ENCODE results near the gene SNED1. TPM values are rescaled to one million over a fixed set of nuclear protein-coding genes. Genes with fewer than 3 reads are reported as not detected.

Gene SNED1
- total RNA-seq, 1 experiment from 2014 or later, result 53.1 TPM

GRCh38 chr2:240959941-240960308 is 38.5 kb upstream of the SNED1 start:
- no peak for DNase-seq (ENCODE audit: low read depth)

- DNase-seq (ENCODE audit: low read depth), result no peak
Observed at GRCh38 chr2:240960309-240960970, 38.0 kb upstream of the SNED1 start.

GRCh38 chr2:240960971-240961876 is 37.2 kb upstream of the SNED1 start:
- DNase-seq (ENCODE audit: low read depth), result no peak

GRCh38 chr2:240961910-240962299 is 36.5 kb upstream of the SNED1 start:
- DNase-seq (ENCODE audit: low read depth), result no peak

GRCh38 chr2:240962300-240963064 is 35.9 kb upstream of the SNED1 start:
- no peak for DNase-seq (ENCODE audit: low read depth)

- DNase-seq (ENCODE audit: low read depth), result no peak
Observed at GRCh38 chr2:240963065-240963867, 35.2 kb upstream of the SNED1 start.

GRCh38 chr2:240963868-240964703 is 34.3 kb upstream of the SNED1 start:
- DNase-seq (ENCODE audit: low read depth), result no peak

GRCh38 chr2:240964704-240965295 is 33.6 kb upstream of the SNED1 start:
- no peak for DNase-seq (ENCODE audit: low read depth)

GRCh38 chr2:240965296-240965904 is 33.0 kb upstream of the SNED1 start:
- no peak for DNase-seq (ENCODE audit: low read depth)

- no peak for DNase-seq (ENCODE audit: low read depth)
Observed at GRCh38 chr2:240965905-240966456, 32.4 kb upstream of the SNED1 start.

- no peak for DNase-seq (ENCODE audit: low read depth)
Observed at GRCh38 chr2:240966457-240966905, 31.9 kb upstream of the SNED1 start.

GRCh38 chr2:240966906-240967680 is 31.3 kb upstream of the SNED1 start:
- DNase-seq (ENCODE audit: low read depth), result no peak

- DNase-seq (ENCODE audit: low read depth), result no peak
Observed at GRCh38 chr2:240967681-240968621, 30.5 kb upstream of the SNED1 start.

GRCh38 chr2:240968731-240969624 is 29.4 kb upstream of the SNED1 start:
- no peak for DNase-seq (ENCODE audit: low read depth)

- no peak for DNase-seq (ENCODE audit: low read depth)
Observed at GRCh38 chr2:240970104-240970503, 28.3 kb upstream of the SNED1 start.

GRCh38 chr2:240970816-240971215 is 27.6 kb upstream of the SNED1 start:
- DNase-seq (ENCODE audit: low read depth), result no peak
